Left lung (tissue), 10 donors: Measurements from ENCODE around the gene TRIM62. TPM values are rescaled to one million over a fixed set of nuclear protein-coding genes. Genes with fewer than 3 reads are reported as not detected.

ENCODE experiments used
- ATAC-seq: fragments of 200-7000 bp; cut with Tn5 transposase; one replicate; pipeline ENCODE4 v1.9.1; 2020; ENCODE audit warnings: moderate library complexity
- DNase-seq, 4 donors: peaks; one replicate each; pipeline ENCODE4 v3.0.0-alpha.2; 2013 to 2020
- H3K27ac ChIP-seq, 2 donors: fragments of 200-600 bp; sonication (generic) in 1 of 2; one replicate each; pipeline versions ENCODE4 v1.5.0 to v1.8.0; 2020 to 2021
- H3K27me3 ChIP-seq, 2 donors: fragments of 200-600 bp; sonication (generic) in 1 of 2; one replicate each; pipeline versions ENCODE4 v1.5.0 to v1.8.0; 2020 to 2021
- H3K36me3 ChIP-seq, 2 donors: fragments of 200-600 bp; sonication (generic) in 1 of 2; one replicate each; pipeline versions ENCODE4 v1.5.0 to v1.8.0; 2020 to 2021
- H3K4me1 ChIP-seq, 2 donors: fragments of 200-600 bp; one replicate each; pipeline ENCODE4 v1.8.0; 2021
- H3K4me3 ChIP-seq, 2 donors: fragments of 200-600 bp; sonication (generic) in 1 of 2; one replicate each; pipeline versions ENCODE4 v1.5.0 to v1.8.0; 2020 to 2021; ENCODE audit warnings: mild to moderate bottlenecking in 1 of 2
- H3K9me3 ChIP-seq, 2 donors: fragments of 200-600 bp; sonication (generic) in 1 of 2; one replicate each; pipeline versions ENCODE4 v1.5.0 to v1.8.0; 2020 to 2021
- CTCF ChIP-seq, 2 donors: fragments of 200-600 bp; sonication (generic) in 1 of 2; IDR thresholded peaks; one replicate each; pipeline versions ENCODE4 v1.5.0 to v1.8.0; 2021; ENCODE audit warnings: antibody characterized with exemption in 2 of 2
- intact Hi-C, 2 donors: fragments of 100-400 bp; cut with DNase I; formaldehyde crosslinking; loops; one replicate each; pipeline versions ENCODE4 v1.11.2 to v1.14.2; 2022
- polyA plus RNA-seq, 6 donors: library from polyadenylated mRNA; unstranded; fragments of 120-200 nt; gene quantifications; one replicate each; pipeline ENCODE4 v1.2.1, GENCODE V29; 2013; ENCODE audit not compliant: insufficient read length in 6 of 6
- total RNA-seq, 2 donors: library from RNA; stranded (reverse); fragmentation: NEBNext Ultra II Directional; extraction: Animal tissue kit (Norgen Biotek cat#: 25700); gene quantifications; one replicate each; pipeline ENCODE4 v1.2.1, GENCODE V29; 2021
- donor health status: DM: no; HTN: yes; CAD: no.
- donor health status: DM: no; HTN: no; CAD: no.

TRIM62 gene
- total and polyA plus RNA-seq, 8 donors = 4.4 to 6.4 (median 5.9) TPM

- Histone ChIP-seq H3K27ac (no peak overlapping the region), H3K27me3 (no peaks in the 10 kb centered on the region), H3K4me1 (no peaks in the 10 kb centered on the region), H3K36me3 (no peaks in the 10 kb centered on the region), H3K9me3 (peaks cover 0 to 14% of the 10 kb centered on the region in 2 donors), H3K4me3 (no peak overlapping the region)
- no peak for TF ChIP-seq CTCF (IDR thresholded peaks at IDR 0.05)
- intact Hi-C loops = loop anchor here in 1 of 2 donors (10.0 kb wide), 1 partner anchor 141 kb away; no protein-coding TSS in a partner anchor
- no peak for DNase-seq
- no peak for ATAC-seq
Observed at GRCh38 chr1:33224166-33224707, 42.4 kb upstream of the TRIM62 start.

- TF ChIP-seq CTCF (IDR thresholded peaks at IDR 0.05) = no peak
- ATAC-seq (no peak), DNase-seq (no peak)
- H3K4me3 ChIP-seq = no peak overlapping the region
- no peaks in the 10 kb centered on the region for H3K27me3 ChIP-seq
- H3K36me3 ChIP-seq = no peaks in the 10 kb centered on the region
- no peak overlapping the region for H3K27ac ChIP-seq
- peaks cover 0 to 14% of the 10 kb centered on the region in 2 donors for H3K9me3 ChIP-seq
- no peaks in the 10 kb centered on the region for H3K4me1 ChIP-seq
- intact Hi-C loops = loop anchor here in 1 of 2 donors (10.0 kb wide), 1 partner anchor 142 kb away; no protein-coding TSS in a partner anchor
Observed at GRCh38 chr1:33222381-33222780, 40.5 kb upstream of the TRIM62 start.

- Histone ChIP-seq H3K27me3 (no peaks in the 10 kb centered on the region), H3K4me1 (no peaks in the 10 kb centered on the region), H3K9me3 (peaks cover 0 to 14% of the 10 kb centered on the region in 2 donors), H3K27ac (no peak overlapping the region), H3K36me3 (no peaks in the 10 kb centered on the region), H3K4me3 (no peak overlapping the region)
- no peak for TF ChIP-seq CTCF (IDR thresholded peaks at IDR 0.05)
- peak; percentile 9 for ATAC-seq
- DNase-seq = no peak
- intact Hi-C loops = loop anchor here in 1 of 2 donors (10.0 kb wide), 1 partner anchor 143 kb away; no protein-coding TSS in a partner anchor
Observed at GRCh38 chr1:33221385-33221758, 39.5 kb upstream of the TRIM62 start.

GRCh38 chr1:33220676-33221384, 39.0 kb upstream of the TRIM62 start:
- ATAC-seq = peak; percentile 64
- DNase-seq = no peak
- Histone ChIP-seq H3K9me3 (peaks cover 0 to 14% of the 10 kb centered on the region in 2 donors), H3K4me3 (no peak overlapping the region), H3K27ac (no peak overlapping the region), H3K27me3 (no peaks in the 10 kb centered on the region), H3K36me3 (no peaks in the 10 kb centered on the region), H3K4me1 (no peaks in the 10 kb centered on the region)
- TF ChIP-seq CTCF (IDR thresholded peaks at IDR 0.05) = no peak
- intact Hi-C loops = loop anchor here in 1 of 2 donors (10.0 kb wide), 1 partner anchor 144 kb away; no protein-coding TSS in a partner anchor

GRCh38 chr1:33219886-33220661, 38.2 kb upstream of the TRIM62 start:
- intact Hi-C loops = loop anchor here in 1 of 2 donors (10.0 kb wide), 2 partner anchors 145 to 245 kb away; no protein-coding TSS in a partner anchor
- DNase-seq = no peak
- Histone ChIP-seq H3K27ac (no peak overlapping the region), H3K4me1 (no peaks in the 10 kb centered on the region), H3K9me3 (peaks cover 0 to 14% of the 10 kb centered on the region in 2 donors), H3K36me3 (no peaks in the 10 kb centered on the region), H3K4me3 (no peak overlapping the region), H3K27me3 (no peaks in the 10 kb centered on the region)
- no peak for TF ChIP-seq CTCF (IDR thresholded peaks at IDR 0.05)
- ATAC-seq = peak; percentile 28
